Progenitor cell of endocrine pancreas (in vitro differentiated cells): ENCODE data around the gene NFIC. TPM values are rescaled to one million over a fixed set of nuclear protein-coding genes. Genes with fewer than 3 reads are reported as not detected.

Experiments
- DNase-seq: peaks from one replicate; pipeline ENCODE4 v3.0.0; 2021; ENCODE audit warnings: low spot score; ENCODE audit not compliant: unreplicated experiment
- H3K27ac Mint-ChIP-seq: 2 replicates; pipeline ENCODE4 v1.8.0; 2021; ENCODE audit warnings: mild to moderate bottlenecking, moderate library complexity, mixed read lengths
- H3K27me3 Mint-ChIP-seq: 2 replicates; pipeline ENCODE4 v1.8.0; 2021; ENCODE audit warnings: mixed read lengths
- H3K36me3 Mint-ChIP-seq: 2 replicates; pipeline ENCODE4 v1.8.0; 2022; ENCODE audit warnings: mixed read lengths; ENCODE audit not compliant: insufficient read depth
- H3K4me1 Mint-ChIP-seq: 2 replicates; pipeline ENCODE4 v1.8.0; 2021; ENCODE audit warnings: low read depth, mixed read lengths
- H3K4me3 Mint-ChIP-seq: 2 replicates; pipeline ENCODE4 v1.8.0; 2021; ENCODE audit warnings: low read depth, mild to moderate bottlenecking, moderate library complexity, mixed read lengths
- H3K9me3 Mint-ChIP-seq: 2 replicates; pipeline ENCODE4 v1.8.0; 2021; ENCODE audit warnings: low read depth, mixed read lengths
- total RNA-seq: library from RNA; stranded (reverse); gene quantifications from 2 replicates; pipeline ENCODE4 v1.2.1, GENCODE V29; 2021
- TF ChIP-seq, protein P1 (sequence below): fragments of 200-600 bp; sonication (generic); IDR thresholded peaks from one replicate; pipeline ENCODE4 v1.5.0; 2021; ENCODE audit warnings: antibody characterized with exemption, mild to moderate bottlenecking; ENCODE audit not compliant: unreplicated experiment

NFIC gene
- total RNA-seq, 1 donor from 2014 or later: 6.8 TPM

DNA sequence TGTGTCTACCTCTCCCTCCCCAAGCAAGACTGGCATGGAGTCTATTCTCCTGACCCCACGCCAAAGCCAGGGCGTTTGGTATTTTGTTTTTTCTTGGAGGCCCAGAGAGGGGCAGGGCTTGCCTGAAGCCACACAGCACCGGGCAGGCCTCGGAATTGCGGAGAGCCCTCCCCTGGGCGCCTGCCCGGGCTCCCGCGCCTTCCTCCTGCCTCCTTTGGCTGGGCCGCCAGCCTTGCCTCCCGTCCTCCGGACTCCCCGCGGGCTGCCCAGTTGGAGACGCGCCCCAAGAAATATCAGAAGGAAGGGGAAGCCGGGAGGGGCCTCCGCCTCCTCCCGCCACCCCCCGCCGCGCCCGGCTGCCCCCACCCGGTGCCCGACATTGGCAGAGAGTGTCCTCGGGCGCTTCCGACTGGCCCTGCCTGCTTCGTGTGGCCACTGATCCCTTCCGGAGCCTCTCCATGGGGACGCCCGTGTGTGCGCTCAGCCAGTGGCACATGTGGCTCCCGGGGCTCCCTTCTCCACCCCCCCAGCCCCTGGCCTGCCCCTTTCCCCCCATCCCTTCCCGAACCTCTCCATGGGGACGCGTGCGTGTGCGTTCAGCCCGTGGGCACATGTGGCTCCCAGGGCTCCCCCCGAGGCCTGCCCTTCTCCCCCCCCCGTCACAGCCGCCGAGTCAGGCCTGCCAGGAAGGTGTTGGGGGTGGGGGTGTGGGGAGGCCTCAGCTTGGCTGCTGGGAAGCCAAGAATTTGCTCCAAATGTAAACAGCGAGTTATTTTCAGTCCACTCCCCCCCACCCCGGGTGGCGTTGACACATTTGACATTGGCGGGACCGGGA is 37.3 kb downstream of the NFIC start:
- Mint-ChIP-seq H3K4me3 (no peak overlapping the region), H3K27ac (no peak overlapping the region), H3K4me1 (no peaks in the 10 kb centered on the region), H3K27me3 (peaks cover 10% of the 10 kb centered on the region), H3K36me3 (no peaks in the 10 kb centered on the region), H3K9me3 (peaks cover 3% of the 10 kb centered on the region)
- TF ChIP-seq, protein P1, sequence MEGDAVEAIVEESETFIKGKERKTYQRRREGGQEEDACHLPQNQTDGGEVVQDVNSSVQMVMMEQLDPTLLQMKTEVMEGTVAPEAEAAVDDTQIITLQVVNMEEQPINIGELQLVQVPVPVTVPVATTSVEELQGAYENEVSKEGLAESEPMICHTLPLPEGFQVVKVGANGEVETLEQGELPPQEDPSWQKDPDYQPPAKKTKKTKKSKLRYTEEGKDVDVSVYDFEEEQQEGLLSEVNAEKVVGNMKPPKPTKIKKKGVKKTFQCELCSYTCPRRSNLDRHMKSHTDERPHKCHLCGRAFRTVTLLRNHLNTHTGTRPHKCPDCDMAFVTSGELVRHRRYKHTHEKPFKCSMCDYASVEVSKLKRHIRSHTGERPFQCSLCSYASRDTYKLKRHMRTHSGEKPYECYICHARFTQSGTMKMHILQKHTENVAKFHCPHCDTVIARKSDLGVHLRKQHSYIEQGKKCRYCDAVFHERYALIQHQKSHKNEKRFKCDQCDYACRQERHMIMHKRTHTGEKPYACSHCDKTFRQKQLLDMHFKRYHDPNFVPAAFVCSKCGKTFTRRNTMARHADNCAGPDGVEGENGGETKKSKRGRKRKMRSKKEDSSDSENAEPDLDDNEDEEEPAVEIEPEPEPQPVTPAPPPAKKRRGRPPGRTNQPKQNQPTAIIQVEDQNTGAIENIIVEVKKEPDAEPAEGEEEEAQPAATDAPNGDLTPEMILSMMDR: no peak
- no peak for DNase-seq

DNA sequence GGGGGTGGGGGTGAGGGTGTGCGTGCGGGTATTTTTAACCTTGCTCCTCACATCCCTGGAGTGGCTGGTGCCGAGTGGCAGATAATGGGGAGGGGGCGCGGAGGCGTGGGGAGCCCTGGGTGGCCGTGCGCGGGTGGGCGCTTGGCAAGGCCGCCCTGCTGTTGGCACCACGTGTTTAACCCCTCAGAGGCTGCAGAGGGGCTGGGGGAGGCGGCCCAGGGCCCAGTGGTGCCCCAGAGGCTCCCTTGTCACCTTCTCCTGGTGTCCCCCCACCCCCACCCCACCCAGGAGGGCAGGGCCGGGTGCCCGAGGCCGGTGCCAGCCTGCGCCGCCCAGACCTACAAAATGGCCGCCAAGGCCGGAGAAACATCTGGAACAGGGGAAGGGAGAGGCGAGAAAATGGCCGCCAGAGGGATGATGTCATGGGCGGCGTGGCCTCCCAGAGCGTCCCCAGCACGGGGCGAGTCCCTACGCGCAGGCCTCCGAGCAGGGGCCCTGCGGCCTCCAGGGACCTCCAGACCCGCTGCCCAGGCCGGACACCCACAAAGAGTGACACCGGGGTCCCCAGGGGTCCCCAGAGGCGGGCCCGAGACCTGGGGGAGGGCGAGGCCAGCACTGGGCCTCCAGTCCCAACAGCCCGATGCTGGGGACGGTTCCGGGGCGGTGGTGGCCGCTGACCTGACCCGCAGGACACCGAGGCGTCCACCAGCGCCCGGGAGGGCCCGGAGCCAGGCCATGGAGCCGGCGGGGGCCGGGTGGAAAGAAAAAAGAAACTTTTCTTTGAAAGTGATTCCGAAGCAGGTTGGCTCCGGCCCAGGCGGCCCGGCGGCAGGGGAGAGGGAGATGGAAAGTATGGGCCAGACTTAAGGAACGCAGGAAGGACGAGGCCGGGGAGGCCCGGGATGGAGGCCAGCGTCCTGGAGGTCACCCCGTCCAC is 38.2 kb downstream of the NFIC start:
- Mint-ChIP-seq H3K27me3 (peaks cover 11% of the 10 kb centered on the region), H3K4me3 (no peak overlapping the region), H3K4me1 (no peaks in the 10 kb centered on the region), H3K27ac (no peak overlapping the region), H3K9me3 (peaks cover 3% of the 10 kb centered on the region), H3K36me3 (no peaks in the 10 kb centered on the region)
- TF ChIP-seq, protein P1: no peak
- DNase-seq: no peak

DNA sequence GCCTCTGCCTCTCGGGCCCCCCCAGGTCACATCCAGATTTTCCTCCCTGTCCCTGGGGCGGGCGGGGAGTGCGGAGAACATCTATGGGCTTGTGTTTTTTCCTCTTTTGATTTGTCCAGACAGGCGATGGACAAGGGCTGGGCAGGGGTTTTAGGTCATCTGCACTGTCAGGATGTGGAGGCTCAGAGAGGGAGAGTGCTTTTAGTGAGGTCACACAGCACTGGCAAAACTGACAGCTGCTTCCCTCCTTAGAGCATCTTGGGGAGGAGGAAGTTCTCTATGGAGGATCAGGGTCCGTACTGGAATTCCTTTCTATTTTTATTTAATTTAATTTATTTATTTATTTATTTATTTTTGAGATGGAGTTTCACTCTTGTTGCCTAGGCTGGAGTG is 38.9 kb downstream of the NFIC start:
- DNase-seq: no peak
- no peak overlapping the region for H3K4me3 Mint-ChIP-seq
- no peaks in the 10 kb centered on the region for H3K36me3 Mint-ChIP-seq
- H3K9me3 Mint-ChIP-seq: peaks cover 3% of the 10 kb centered on the region
- H3K27me3 Mint-ChIP-seq: peaks cover 13% of the 10 kb centered on the region
- H3K27ac Mint-ChIP-seq: no peak overlapping the region
- TF ChIP-seq, protein P1: no peak
- no peaks in the 10 kb centered on the region for H3K4me1 Mint-ChIP-seq

DNA sequence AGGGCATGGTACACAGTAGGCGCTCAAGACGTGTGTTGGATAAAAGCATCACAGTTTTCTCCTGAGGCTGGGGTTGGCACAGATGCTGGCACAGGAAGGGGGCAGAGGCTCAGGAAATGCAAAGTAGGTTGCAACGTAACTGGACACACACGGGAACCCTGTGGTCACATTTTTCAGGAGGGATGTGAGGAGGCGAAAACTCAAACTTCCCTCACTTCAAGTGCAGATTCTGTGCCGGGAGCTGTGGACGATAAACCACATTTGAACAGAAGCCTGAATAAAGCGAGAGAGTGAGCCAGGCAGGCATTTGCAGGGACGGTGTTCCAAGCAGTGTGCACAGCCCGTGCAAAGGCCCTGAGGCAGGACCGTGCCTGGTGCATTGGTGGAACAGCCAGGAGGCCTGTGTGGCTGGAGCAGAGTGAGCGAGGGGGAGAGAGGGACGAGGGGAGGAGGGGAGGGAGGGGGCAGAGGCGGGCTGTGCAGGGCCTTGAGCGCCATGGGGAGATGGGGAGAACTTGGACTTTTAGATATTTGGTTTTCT is 40.3 kb downstream of the NFIC start:
- H3K4me3 Mint-ChIP-seq: no peak overlapping the region
- H3K27ac Mint-ChIP-seq: no peak overlapping the region
- no peaks in the 10 kb centered on the region for H3K4me1 Mint-ChIP-seq
- H3K36me3 Mint-ChIP-seq: no peaks in the 10 kb centered on the region
- TF ChIP-seq, protein P1: no peak
- no peak for DNase-seq
- peaks cover 20% of the 10 kb centered on the region for H3K27me3 Mint-ChIP-seq
- peaks cover 3% of the 10 kb centered on the region for H3K9me3 Mint-ChIP-seq
